GM19438 (cell line): ENCODE measurements around the gene POU2F1.

Source experiments
- ATAC-seq: cut with Tn5 transposase; IDR thresholded peaks from one replicate; pipeline ENCODE4 v1.9.1; 2021; ENCODE audit warnings: low read depth; ENCODE audit not compliant: unreplicated experiment

Gene POU2F1

GRCh38 chr1:167220537-167221125, at the start of gene POU2F1:
Gene POU2F1, plus strand, starts transcription at chr1:167220886. Its CDS starts 12 bp downstream, at chr1:167220898.
- ATAC-seq, result peak; percentile 49

GRCh38 chr1:167171286-167171929, 49.3 kb upstream of the POU2F1 start:
- ATAC-seq, result no peak

GRCh38 chr1:167173516-167174184, 47.0 kb upstream of the POU2F1 start:
- no peak for ATAC-seq

GRCh38 chr1:167175901-167176300, 44.8 kb upstream of the POU2F1 start:
- no peak for ATAC-seq

- ATAC-seq, result no peak
Measured at GRCh38 chr1:167178831-167179230, 41.9 kb upstream of the POU2F1 start.

- no peak for ATAC-seq
Measured at GRCh38 chr1:167182571-167183320, 37.9 kb upstream of the POU2F1 start.

GRCh38 chr1:167184081-167184480, 36.6 kb upstream of the POU2F1 start:
- no peak for ATAC-seq

GRCh38 chr1:167185062-167185461, 35.6 kb upstream of the POU2F1 start:
- ATAC-seq, result no peak

GRCh38 chr1:167185974-167186657, 34.6 kb upstream of the POU2F1 start:
- no peak for ATAC-seq

- no peak for ATAC-seq
Measured at GRCh38 chr1:167186771-167187170, 33.9 kb upstream of the POU2F1 start.

GRCh38 chr1:167190747-167191237, 29.9 kb upstream of the POU2F1 start:
- no peak for ATAC-seq

- no peak for ATAC-seq
Measured at GRCh38 chr1:167191958-167192357, 28.7 kb upstream of the POU2F1 start.

GRCh38 chr1:167194182-167194581, 26.5 kb upstream of the POU2F1 start:
- no peak for ATAC-seq

- ATAC-seq, result no peak
Measured at GRCh38 chr1:167196166-167196565, 24.5 kb upstream of the POU2F1 start.

- no peak for ATAC-seq
Measured at GRCh38 chr1:167197236-167197635, 23.4 kb upstream of the POU2F1 start.

- no peak for ATAC-seq
Measured at GRCh38 chr1:167197692-167198091, 23.0 kb upstream of the POU2F1 start.

- no peak for ATAC-seq
Measured at GRCh38 chr1:167198518-167199133, 22.1 kb upstream of the POU2F1 start.

- ATAC-seq, result no peak
Measured at GRCh38 chr1:167199656-167200055, 21.0 kb upstream of the POU2F1 start.

- ATAC-seq, result no peak
Measured at GRCh38 chr1:167200272-167200671, 20.4 kb upstream of the POU2F1 start.

GRCh38 chr1:167200749-167201148, 19.9 kb upstream of the POU2F1 start:
- no peak for ATAC-seq
